ENCODE results near the gene MAL. TPM values are rescaled to one million over a fixed set of nuclear protein-coding genes. Genes with fewer than 3 reads are reported as not detected.
"Not testable (repeated sequence)": the region's sequence is repeated elsewhere in the genome, so short reads cannot be mapped to it uniquely, and the experiment has no call there.

MAL gene
- total RNA-seq, 1 experiment from 2014 or later, result not detected

GRCh38 chr2:95087379-95087778, 61.9 kb downstream of the MAL start:
- no peak for DNase-seq (ENCODE audit: low read depth)

GRCh38 chr2:95091885-95092555, 66.5 kb downstream of the MAL start:
- DNase-seq (ENCODE audit: low read depth), result no peak

- not testable (repeated sequence) for DNase-seq (ENCODE audit: low read depth)
Observed at GRCh38 chr2:95098273-95098672, 72.8 kb downstream of the MAL start.

GRCh38 chr2:95099910-95100309, 74.4 kb downstream of the MAL start:
- DNase-seq (ENCODE audit: low read depth), result no peak

Small RNA genes within 50 kb of the gene (small RNA-seq; reads per million reads assigned to genes)
- gene RN7SL575P, result not detected

Other genes with a start within 250 kb of the MAL start
- not detected in 2 replicates for gene TEKT4, start 154.3 kb upstream of the MAL start, total RNA-seq (2014; rRNA removed; shearing (Covaris generic))
- 84.7 and 91.1 TPM in 2 replicates for gene MRPS5, start 96.1 kb downstream of the MAL start, total RNA-seq (2014; rRNA removed; shearing (Covaris generic))
- gene ZNF514, start 134.1 kb downstream of the MAL start, total RNA-seq (2014; rRNA removed; shearing (Covaris generic)), result 0.58 and 5.7 TPM in 2 replicates
- gene ZNF2, start 140.1 kb downstream of the MAL start, total RNA-seq (2014; rRNA removed; shearing (Covaris generic)), result 2.5 and 3.2 TPM in 2 replicates
- gene ZNF892, start 181.8 kb downstream of the MAL start, total RNA-seq (2014; rRNA removed; shearing (Covaris generic)), result 0.32 and 1.5 TPM in 2 replicates
- not detected in 2 replicates for gene PROM2, start 248.7 kb downstream of the MAL start, total RNA-seq (2014; rRNA removed; shearing (Covaris generic))

All from HT1080 (cell line).